Breast epithelium (tissue), 4 donors: ENCODE data around the gene MAP3K19. TPM values are rescaled to one million over a fixed set of nuclear protein-coding genes. Genes with fewer than 3 reads are reported as not detected.
"Not testable (repeated sequence)": the region's sequence is repeated elsewhere in the genome, so short reads cannot be mapped to it uniquely, and the experiment has no call there.

Experiments used
- DNase-seq, 2 donors: peaks; one replicate each; pipeline ENCODE4 v3.0.0-alpha.2; 2019; ENCODE audit warnings: low spot score in 2 of 2
- H3K27ac ChIP-seq, 2 donors: fragments of 200-600 bp; sonication (generic) in 1 of 2; one replicate each; pipeline ENCODE4 v1.5.1; 2016 to 2019; ENCODE audit warnings: mild to moderate bottlenecking in 1 of 2
- H3K27me3 ChIP-seq, 2 donors: fragments of 200-600 bp; sonication (generic) in 1 of 2; one replicate each; pipeline versions ENCODE4 v1.5.1 to v1.6.0; 2017 to 2019; ENCODE audit warnings: control low read depth in 1 of 2, mild to moderate bottlenecking in 1 of 2
- H3K36me3 ChIP-seq: fragments of 200-600 bp; one replicate; pipeline ENCODE4 v1.5.1; 2019
- H3K4me1 ChIP-seq, 2 donors: fragments of 200-600 bp; sonication (generic); one replicate each; pipeline ENCODE4 v1.5.1; 2016 to 2019; ENCODE audit warnings: control low read depth in 1 of 2
- H3K4me3 ChIP-seq, 3 donors: fragments of 200-600 bp; sonication (generic); 1 replicate in 2 of 3; 2 replicates in 1 of 3; pipeline ENCODE4 v1.5.1; 2016 to 2019; ENCODE audit warnings: mild to moderate bottlenecking in 3 of 3, moderate library complexity in 2 of 3
- H3K9me3 ChIP-seq, 2 donors: fragments of 200-600 bp; sonication (generic) in 1 of 2; one replicate each; pipeline ENCODE4 v1.5.1; 2016 to 2019; ENCODE audit warnings: control low read depth in 1 of 2
- POLR2A ChIP-seq: fragments of 450-650 bp; IDR thresholded peaks from one replicate; pipeline ENCODE4 v1.6.1; 2016; ENCODE audit warnings: antibody characterized with exemption, mild to moderate bottlenecking, moderate library complexity
- POLR2AphosphoS5 ChIP-seq, 3 donors: sonication (generic); formaldehyde crosslinking; IDR thresholded peaks; one replicate each; pipeline ENCODE4 v1.6.1; 2017; ENCODE audit warnings: antibody characterized with exemption in 3 of 3
- intact Hi-C: fragments of 100-400 bp; cut with DNase I; formaldehyde crosslinking; loops from one replicate; pipeline ENCODE4 v1.15.1; 2023; ENCODE audit warnings: low total_unique reads
- total RNA-seq, 3 donors: library from RNA; depleted of rRNA; stranded (reverse); fragments of >200 nt; gene quantifications; one replicate each; pipeline ENCODE4 v1.1.0, GENCODE V29; 2016
- TF ChIP-seq, protein P1 (sequence below), 3 donors: fragments of 450-650 bp; IDR thresholded peaks; one replicate each; pipeline ENCODE4 v1.5.1; 2016 to 2017; ENCODE audit warnings: antibody characterized with exemption in 3 of 3, mild to moderate bottlenecking in 3 of 3, moderate library complexity in 3 of 3

Gene MAP3K19
- total RNA-seq, 3 donors from 2014 or later: not detected

- H3K36me3 ChIP-seq: no peaks in the 10 kb centered on the region
- H3K9me3 ChIP-seq: no peaks in the 10 kb centered on the region
- H3K4me1 ChIP-seq: no peaks in the 10 kb centered on the region
- H3K27ac ChIP-seq: no peak overlapping the region
- H3K27me3 ChIP-seq: no peaks in the 10 kb centered on the region
- H3K4me3 ChIP-seq: no peak overlapping the region
- intact Hi-C loops: no loop called here
- TF ChIP-seq, protein P1, sequence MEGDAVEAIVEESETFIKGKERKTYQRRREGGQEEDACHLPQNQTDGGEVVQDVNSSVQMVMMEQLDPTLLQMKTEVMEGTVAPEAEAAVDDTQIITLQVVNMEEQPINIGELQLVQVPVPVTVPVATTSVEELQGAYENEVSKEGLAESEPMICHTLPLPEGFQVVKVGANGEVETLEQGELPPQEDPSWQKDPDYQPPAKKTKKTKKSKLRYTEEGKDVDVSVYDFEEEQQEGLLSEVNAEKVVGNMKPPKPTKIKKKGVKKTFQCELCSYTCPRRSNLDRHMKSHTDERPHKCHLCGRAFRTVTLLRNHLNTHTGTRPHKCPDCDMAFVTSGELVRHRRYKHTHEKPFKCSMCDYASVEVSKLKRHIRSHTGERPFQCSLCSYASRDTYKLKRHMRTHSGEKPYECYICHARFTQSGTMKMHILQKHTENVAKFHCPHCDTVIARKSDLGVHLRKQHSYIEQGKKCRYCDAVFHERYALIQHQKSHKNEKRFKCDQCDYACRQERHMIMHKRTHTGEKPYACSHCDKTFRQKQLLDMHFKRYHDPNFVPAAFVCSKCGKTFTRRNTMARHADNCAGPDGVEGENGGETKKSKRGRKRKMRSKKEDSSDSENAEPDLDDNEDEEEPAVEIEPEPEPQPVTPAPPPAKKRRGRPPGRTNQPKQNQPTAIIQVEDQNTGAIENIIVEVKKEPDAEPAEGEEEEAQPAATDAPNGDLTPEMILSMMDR (IDR thresholded peaks at IDR 0.05): no peak
- no peak for TF ChIP-seq POLR2AphosphoS5 (IDR thresholded peaks at IDR 0.05)
- no peak for TF ChIP-seq POLR2A
- DNase-seq: no peak
Measured at GRCh38 chr2:135050684-135051083, 3.4 kb upstream of the MAP3K19 start.

GRCh38 chr2:135050132-135050531, 2.9 kb upstream of the MAP3K19 start:
- TF ChIP-seq, protein P1 (IDR thresholded peaks at IDR 0.05): no peak
- TF ChIP-seq POLR2A: no peak
- no peak for TF ChIP-seq POLR2AphosphoS5 (IDR thresholded peaks at IDR 0.05)
- intact Hi-C loops: no loop called here
- H3K4me1 ChIP-seq: no peaks in the 10 kb centered on the region
- no peaks in the 10 kb centered on the region for H3K36me3 ChIP-seq
- H3K27ac ChIP-seq: no peak overlapping the region
- DNase-seq: no peak
- H3K27me3 ChIP-seq: no peaks in the 10 kb centered on the region
- no peak overlapping the region for H3K4me3 ChIP-seq
- H3K9me3 ChIP-seq: no peaks in the 10 kb centered on the region

DNA sequence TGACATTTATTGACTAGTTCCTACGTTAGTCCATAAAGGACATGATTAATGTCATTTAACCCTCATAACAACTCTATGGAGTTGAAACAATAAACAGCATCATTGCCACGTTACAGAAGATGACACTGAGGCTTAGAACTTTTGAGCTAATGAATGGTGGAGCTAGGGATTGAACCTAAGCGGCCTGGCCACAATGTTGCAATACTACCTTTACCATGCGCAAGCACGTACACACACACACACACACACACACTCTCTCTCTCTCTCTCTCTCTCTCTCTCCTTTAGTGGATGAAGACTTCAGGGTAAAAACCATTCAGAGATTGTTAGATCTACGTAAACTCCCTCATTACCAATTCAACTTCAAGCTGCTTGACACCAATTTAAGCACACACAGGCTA, 875 bp upstream of the MAP3K19 start:
- intact Hi-C loops: no loop called here
- Histone ChIP-seq H3K9me3 (no peaks in the 10 kb centered on the region), H3K4me3 (no peak overlapping the region), H3K4me1 (no peaks in the 10 kb centered on the region), H3K27me3 (no peaks in the 10 kb centered on the region), H3K36me3 (no peaks in the 10 kb centered on the region), H3K27ac (no peak overlapping the region)
- TF ChIP-seq POLR2A (no peak), POLR2AphosphoS5 (IDR thresholded peaks at IDR 0.05) (no peak)
- TF ChIP-seq, protein P1 (IDR thresholded peaks at IDR 0.05): no peak
- no peak for DNase-seq

GRCh38 chr2:135043345-135043744, 3.9 kb downstream of the MAP3K19 start:
- Histone ChIP-seq H3K4me1 (no peaks in the 10 kb centered on the region), H3K27ac (no peak overlapping the region), H3K4me3 (no peak overlapping the region), H3K9me3 (no peaks in the 10 kb centered on the region), H3K27me3 (peaks cover 0 to 4% of the 10 kb centered on the region in 2 donors), H3K36me3 (no peaks in the 10 kb centered on the region)
- intact Hi-C loops: no loop called here
- DNase-seq: no peak
- TF ChIP-seq POLR2A (no peak), POLR2AphosphoS5 (IDR thresholded peaks at IDR 0.05) (no peak)
- TF ChIP-seq, protein P1 (IDR thresholded peaks at IDR 0.05): no peak

DNA sequence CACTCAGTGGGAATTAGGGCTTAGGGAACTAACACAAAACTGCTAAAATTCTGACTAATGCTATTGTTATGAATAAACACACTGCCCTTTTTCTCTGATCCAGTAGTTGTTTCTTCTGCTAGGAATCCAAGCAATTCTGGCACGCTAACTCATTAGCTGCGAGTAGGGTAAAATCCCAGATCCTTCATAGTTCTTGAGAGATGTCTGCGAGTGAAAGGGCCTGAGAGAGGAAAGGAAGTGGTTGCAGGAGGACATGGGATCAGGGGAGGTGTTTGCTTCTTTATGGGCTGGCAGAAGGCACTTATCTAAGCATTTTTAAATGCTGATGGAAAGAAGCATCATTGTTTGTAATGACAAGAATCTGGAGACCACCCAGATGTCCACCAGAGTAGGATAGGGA, 9.4 kb downstream of the MAP3K19 start:
- Histone ChIP-seq H3K27me3 (peaks cover 0 to 4% of the 10 kb centered on the region in 2 donors), H3K27ac (no peak overlapping the region), H3K4me3 (no peak overlapping the region), H3K4me1 (no peaks in the 10 kb centered on the region), H3K9me3 (no peaks in the 10 kb centered on the region), H3K36me3 (no peaks in the 10 kb centered on the region)
- intact Hi-C loops: no loop called here
- no peak for DNase-seq
- TF ChIP-seq, protein P1 (IDR thresholded peaks at IDR 0.05): no peak
- no peak for TF ChIP-seq POLR2A
- TF ChIP-seq POLR2AphosphoS5 (IDR thresholded peaks at IDR 0.05): no peak

DNA sequence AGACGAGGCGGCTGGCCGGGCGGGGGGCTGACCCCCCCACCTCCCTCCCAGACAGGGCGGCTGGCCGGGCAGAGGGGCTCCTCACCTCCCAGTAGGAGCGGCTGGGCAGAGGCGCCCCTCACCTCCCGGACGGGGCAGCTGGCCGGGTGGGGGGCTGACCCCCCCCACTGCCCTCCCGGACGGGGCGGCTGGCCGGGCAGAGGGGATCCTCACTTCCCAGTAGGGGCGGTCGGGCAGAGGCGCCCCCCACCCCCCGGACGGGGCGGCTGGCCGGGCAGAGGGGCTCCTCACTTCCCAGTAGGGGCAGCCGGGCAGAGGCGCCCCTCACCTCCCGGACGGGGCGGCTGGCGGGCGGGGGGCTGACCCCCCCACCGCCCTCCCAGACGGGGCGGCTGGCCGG, 14.0 kb downstream of the MAP3K19 start:
- H3K9me3 ChIP-seq, H3K27me3 ChIP-seq, H3K4me3 ChIP-seq, H3K4me1 ChIP-seq, H3K36me3 ChIP-seq, DNase-seq, H3K27ac ChIP-seq, intact Hi-C loops: not testable (repeated sequence)
